ENCODE results near the gene FXYD3.
A peak's percentile ranks its signal among the peaks of the same experiment; 100 is the strongest.

Gene FXYD3

GRCh38 chr19:35160629-35161433 lies 45.2 kb downstream of the FXYD3 start:
- Mint-ChIP-seq H3K27ac (peak overlapping the region; percentile 82), H3K4me3 (no peak overlapping the region), H3K4me1 (ENCODE audit: low read depth) (peaks cover 66% of the 10 kb centered on the region), H3K36me3 (ENCODE audit: low read depth) (peaks cover 100% of the 10 kb centered on the region), H3K27me3 (no peaks in the 10 kb centered on the region), H3K9me3 (peaks cover 23% of the 10 kb centered on the region)

DNA sequence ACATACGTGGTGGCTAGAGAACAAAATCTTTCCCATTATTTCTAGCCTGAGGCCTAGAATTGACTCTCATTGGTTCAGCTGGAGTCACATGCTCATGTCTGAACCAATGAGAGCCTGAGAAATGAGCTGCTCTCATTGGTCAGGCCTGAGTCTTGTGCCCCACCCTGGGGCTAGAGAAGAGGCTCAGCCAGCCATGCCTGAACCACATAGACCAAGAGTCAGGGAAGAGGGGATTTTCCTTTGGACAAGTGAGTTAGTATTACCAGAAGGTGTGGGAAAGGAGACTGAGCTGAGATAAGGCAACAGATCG lies 45.8 kb downstream of the FXYD3 start:
- H3K9me3 Mint-ChIP-seq, result peaks cover 28% of the 10 kb centered on the region
- peaks cover 66% of the 10 kb centered on the region for H3K4me1 Mint-ChIP-seq (ENCODE audit: low read depth)
- H3K36me3 Mint-ChIP-seq (ENCODE audit: low read depth), result peaks cover 100% of the 10 kb centered on the region
- H3K27ac Mint-ChIP-seq, result peak overlapping the region; percentile 82
- H3K27me3 Mint-ChIP-seq, result no peaks in the 10 kb centered on the region
- H3K4me3 Mint-ChIP-seq, result no peak overlapping the region

- no peak overlapping the region for H3K4me3 Mint-ChIP-seq
- H3K36me3 Mint-ChIP-seq (ENCODE audit: low read depth), result peaks cover 100% of the 10 kb centered on the region
- H3K27ac Mint-ChIP-seq, result peak overlapping the region; percentile 9
- H3K9me3 Mint-ChIP-seq, result peaks cover 31% of the 10 kb centered on the region
- H3K4me1 Mint-ChIP-seq (ENCODE audit: low read depth), result peaks cover 66% of the 10 kb centered on the region
- H3K27me3 Mint-ChIP-seq, result no peaks in the 10 kb centered on the region
These were observed 47.1 kb downstream of the FXYD3 start for GRCh38 chr19:35162471-35163326.

DNA sequence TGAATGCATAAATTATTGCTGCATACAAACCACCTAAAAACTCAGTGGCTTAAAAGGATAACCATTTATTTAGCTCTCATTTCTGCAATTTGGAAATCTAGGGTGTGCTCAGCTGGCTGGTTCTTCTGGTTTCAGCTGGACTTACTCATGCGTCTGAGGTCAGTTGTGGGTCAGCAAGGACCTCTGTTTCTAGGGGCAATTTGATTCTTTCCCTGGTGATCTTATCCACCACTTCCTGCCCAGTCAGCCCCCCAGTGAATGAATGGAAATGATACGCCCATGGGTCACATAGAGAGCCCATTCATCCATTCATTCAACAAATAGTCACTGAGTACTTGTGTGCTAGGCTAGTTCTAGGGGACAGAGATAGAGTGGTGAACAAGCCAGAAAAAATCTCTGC lies 48.8 kb downstream of the FXYD3 start:
- Mint-ChIP-seq H3K4me3 (no peak overlapping the region), H3K27ac (no peak overlapping the region), H3K27me3 (no peaks in the 10 kb centered on the region), H3K4me1 (ENCODE audit: low read depth) (peaks cover 64% of the 10 kb centered on the region), H3K9me3 (peaks cover 31% of the 10 kb centered on the region), H3K36me3 (ENCODE audit: low read depth) (peaks cover 100% of the 10 kb centered on the region)

DNA sequence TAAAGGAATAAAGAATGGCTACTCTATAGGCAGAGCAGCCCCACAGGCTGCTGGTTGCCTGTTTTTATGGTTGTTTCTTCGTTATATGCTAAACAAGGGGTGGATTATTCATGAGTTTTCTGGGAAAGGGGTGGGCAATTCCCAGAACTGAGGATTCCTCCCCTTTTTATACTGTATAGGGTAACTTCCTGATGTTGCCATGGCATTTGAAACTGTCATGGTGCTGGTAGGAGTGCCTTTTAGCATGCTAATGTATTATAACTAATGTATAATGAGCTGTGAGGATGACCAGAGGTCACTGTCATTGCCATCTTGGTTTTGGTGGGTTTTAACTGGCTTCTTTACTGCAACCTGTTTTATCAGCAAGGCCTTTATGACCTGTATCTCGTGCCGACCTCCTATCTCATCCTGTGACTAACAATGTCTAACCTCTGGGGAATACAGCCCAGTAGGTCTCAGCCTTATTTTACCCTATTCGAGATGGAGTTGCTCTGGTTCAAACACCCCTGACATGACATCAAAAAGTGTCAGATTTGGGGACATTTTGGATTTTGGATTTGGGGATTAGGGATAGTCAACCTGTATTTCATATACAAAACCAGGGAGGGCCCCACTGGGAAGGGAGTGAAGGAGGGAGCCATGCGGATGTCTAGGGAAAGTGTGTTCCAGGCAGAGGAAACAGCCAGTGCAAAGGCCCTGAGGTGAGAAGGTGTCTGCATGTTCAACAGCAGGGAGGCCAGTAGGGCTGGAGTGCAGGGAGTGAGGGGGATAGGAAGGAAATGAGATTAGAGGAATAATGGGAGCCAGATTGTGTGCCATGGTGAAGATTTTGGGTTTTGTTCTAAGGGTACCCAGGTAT lies 49.8 kb downstream of the FXYD3 start:
- Mint-ChIP-seq H3K4me3 (no peak overlapping the region), H3K27me3 (no peaks in the 10 kb centered on the region), H3K27ac (no peak overlapping the region), H3K36me3 (ENCODE audit: low read depth) (peaks cover 100% of the 10 kb centered on the region), H3K4me1 (ENCODE audit: low read depth) (peaks cover 61% of the 10 kb centered on the region), H3K9me3 (peaks cover 31% of the 10 kb centered on the region)

- Mint-ChIP-seq H3K27ac (peak overlapping the region; percentile 70), H3K36me3 (ENCODE audit: low read depth) (peaks cover 94% of the 10 kb centered on the region), H3K4me1 (ENCODE audit: low read depth) (peaks cover 53% of the 10 kb centered on the region), H3K27me3 (no peaks in the 10 kb centered on the region), H3K9me3 (peaks cover 28% of the 10 kb centered on the region), H3K4me3 (no peak overlapping the region)
These were observed 50.8 kb downstream of the FXYD3 start for GRCh38 chr19:35166100-35167063.

DNA sequence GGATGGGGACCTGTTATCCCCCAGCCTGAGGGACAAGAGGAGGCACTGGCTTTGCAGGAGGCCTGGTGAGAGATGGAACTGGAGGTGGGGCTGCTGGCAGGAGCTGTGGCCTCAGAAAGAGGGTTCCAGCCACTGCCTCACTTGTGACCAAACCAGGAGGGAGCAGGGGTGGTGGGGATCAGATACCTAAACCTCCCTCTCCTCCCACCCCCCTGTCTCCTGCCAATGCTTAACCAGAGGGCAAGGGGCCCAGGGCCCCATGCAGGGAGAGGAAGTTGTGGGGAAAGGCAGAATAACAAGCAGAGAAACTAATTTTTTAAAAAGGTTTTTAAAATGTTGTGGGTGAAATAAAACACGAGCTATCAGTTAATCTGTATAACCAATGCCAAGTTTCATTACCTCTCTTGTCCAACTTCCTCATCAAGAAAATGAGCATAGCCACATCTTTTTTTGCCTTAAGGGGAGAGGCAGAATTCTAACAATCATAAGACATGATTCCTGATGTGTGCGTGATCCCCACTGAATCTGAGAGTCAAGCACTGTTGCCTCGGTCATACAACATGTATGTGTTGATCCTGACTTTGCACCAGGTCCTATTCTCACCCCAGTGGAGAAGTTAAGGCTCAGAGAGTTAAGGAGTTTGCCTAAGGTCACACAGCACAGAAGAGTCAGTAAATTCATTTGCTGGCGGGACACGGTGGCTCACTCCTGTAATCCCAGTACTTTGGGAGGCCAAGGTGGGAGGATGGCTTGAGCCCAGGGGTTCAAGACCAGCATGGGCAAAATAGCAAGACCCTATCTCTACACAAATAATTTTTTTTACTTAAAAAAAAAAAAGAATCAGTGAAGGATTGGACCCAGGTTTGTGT lies 51.9 kb downstream of the FXYD3 start:
- H3K27me3 Mint-ChIP-seq, result no peaks in the 10 kb centered on the region
- peaks cover 20% of the 10 kb centered on the region for H3K9me3 Mint-ChIP-seq
- peaks cover 83% of the 10 kb centered on the region for H3K36me3 Mint-ChIP-seq (ENCODE audit: low read depth)
- H3K4me1 Mint-ChIP-seq (ENCODE audit: low read depth), result peaks cover 52% of the 10 kb centered on the region
- peak overlapping the region; percentile 70 for H3K27ac Mint-ChIP-seq
- H3K4me3 Mint-ChIP-seq, result no peak overlapping the region

DNA sequence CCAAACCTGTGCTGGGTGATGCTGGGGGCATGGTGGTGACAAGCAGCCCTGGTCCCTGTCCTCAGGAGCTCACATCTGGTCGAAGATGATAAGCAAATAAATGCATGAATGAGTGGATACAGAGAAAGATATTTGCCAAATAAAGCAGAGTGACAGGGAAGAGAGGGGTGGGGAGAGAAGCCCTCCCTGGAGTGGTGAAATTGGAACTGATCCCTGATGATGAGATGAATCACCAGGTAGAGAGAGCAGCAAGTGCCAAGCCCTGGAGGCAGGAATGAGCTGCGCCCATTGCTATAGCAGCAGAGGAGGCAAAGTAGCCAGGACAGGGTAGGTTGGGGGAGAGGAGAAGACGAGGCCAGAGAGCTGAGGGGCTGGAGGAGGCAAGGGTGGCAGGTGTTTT lies 52.6 kb downstream of the FXYD3 start:
- Mint-ChIP-seq H3K27ac (peak overlapping the region; percentile 58), H3K9me3 (peaks cover 20% of the 10 kb centered on the region), H3K4me3 (no peak overlapping the region), H3K27me3 (no peaks in the 10 kb centered on the region), H3K4me1 (ENCODE audit: low read depth) (peaks cover 52% of the 10 kb centered on the region), H3K36me3 (ENCODE audit: low read depth) (peaks cover 76% of the 10 kb centered on the region)

GRCh38 chr19:35169221-35169995 lies 53.8 kb downstream of the FXYD3 start:
- Mint-ChIP-seq H3K4me1 (ENCODE audit: low read depth) (peaks cover 45% of the 10 kb centered on the region), H3K36me3 (ENCODE audit: low read depth) (peaks cover 64% of the 10 kb centered on the region)

DNA sequence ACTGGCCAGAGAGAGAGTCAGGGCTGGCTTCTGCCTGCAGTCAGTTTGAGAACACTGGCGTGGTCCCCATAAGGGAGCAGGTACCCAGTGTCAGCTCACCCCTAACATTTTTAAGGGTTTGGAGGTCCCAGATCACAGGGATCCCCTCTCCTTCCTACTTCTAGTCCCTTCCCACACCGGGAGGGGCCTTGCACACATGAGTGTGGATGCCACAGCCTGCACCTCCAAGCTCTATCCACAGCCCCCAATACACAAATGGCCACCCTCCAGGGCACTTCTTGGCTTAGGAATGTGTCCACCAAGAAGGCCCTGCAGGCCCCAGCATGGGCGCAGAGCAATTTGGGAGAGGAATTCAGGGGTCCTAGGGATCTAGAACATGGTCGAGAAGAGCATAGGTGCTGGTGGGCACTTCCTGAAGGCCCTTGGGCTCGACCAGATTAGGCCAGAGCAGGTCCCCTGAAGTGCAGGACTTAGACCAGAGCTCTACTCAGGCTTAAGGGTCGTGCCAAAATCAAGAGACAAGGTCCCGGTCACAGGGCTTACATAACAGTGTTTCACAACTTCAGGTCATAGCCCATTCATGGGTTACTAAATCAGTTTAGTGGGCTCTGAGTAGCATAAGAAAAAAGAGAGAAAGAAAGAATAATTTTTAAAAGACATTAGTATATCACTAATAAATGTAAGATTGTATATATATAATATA lies 54.9 kb downstream of the FXYD3 start:
- Mint-ChIP-seq H3K4me1 (ENCODE audit: low read depth) (peaks cover 46% of the 10 kb centered on the region), H3K4me3 (no peak overlapping the region), H3K36me3 (ENCODE audit: low read depth) (peaks cover 57% of the 10 kb centered on the region), H3K27me3 (no peaks in the 10 kb centered on the region), H3K9me3 (peaks cover 8% of the 10 kb centered on the region), H3K27ac (no peak overlapping the region)

More at GRCh38 chr19:35169221-35169995, 53.8 kb downstream of the FXYD3 start:
- Mint-ChIP-seq H3K4me3 (no peak overlapping the region), H3K27me3 (no peaks in the 10 kb centered on the region), H3K9me3 (peaks cover 12% of the 10 kb centered on the region), H3K27ac (peak overlapping the region; percentile 78)

- peaks cover 45% of the 10 kb centered on the region for H3K36me3 Mint-ChIP-seq (ENCODE audit: low read depth)
- H3K4me1 Mint-ChIP-seq (ENCODE audit: low read depth), result peaks cover 43% of the 10 kb centered on the region
- no peaks in the 10 kb centered on the region for H3K9me3 Mint-ChIP-seq
- H3K27ac Mint-ChIP-seq, result peak overlapping the region; percentile 21
- no peaks in the 10 kb centered on the region for H3K27me3 Mint-ChIP-seq
- H3K4me3 Mint-ChIP-seq, result no peak overlapping the region
These were observed 56.1 kb downstream of the FXYD3 start for GRCh38 chr19:35171730-35172129.

Measured in stimulated activated naive CD8-positive, alpha-beta T cell treated with anti-CD3 and anti-CD28 coated beads, Interleukin-15, Interleukin-2, amounts not matched to agents 100 ng/mL and 50 ng/mL, for 24 hours (primary cell).